ENCODE data around the gene RPS13.
"Not testable (repeated sequence)": the region's sequence is repeated elsewhere in the genome, so short reads cannot be mapped to it uniquely, and the experiment has no call there.

RPS13 gene

GRCh38 chr11:17098658-17099057, 21.2 kb upstream of the RPS13 start:
- no peak for DNase-seq (ENCODE audit: low read depth)
- no peak for TF ChIP-seq CTCF (conservative IDR thresholded peaks at IDR 0.05; ENCODE audit: low read length)
- no peak overlapping the region for H3K4me3 ChIP-seq (ENCODE audit: low read length)

GRCh38 chr11:17098038-17098437, 20.6 kb upstream of the RPS13 start:
- no peak for TF ChIP-seq CTCF (conservative IDR thresholded peaks at IDR 0.05; ENCODE audit: low read length)
- H3K4me3 ChIP-seq (ENCODE audit: low read length) = no peak overlapping the region
- DNase-seq (ENCODE audit: low read depth) = no peak

GRCh38 chr11:17085976-17086375, 8.5 kb upstream of the RPS13 start:
- DNase-seq (ENCODE audit: low read depth); H3K4me3 ChIP-seq (ENCODE audit: low read length): not testable (repeated sequence)

GRCh38 chr11:17077240-17077519, 287 bp downstream of the RPS13 start:
- DNase-seq (ENCODE audit: low read depth) = no peak
- peak overlapping the region; percentile 98 for H3K4me3 ChIP-seq (ENCODE audit: low read length)
- no peak for TF ChIP-seq CTCF (conservative IDR thresholded peaks at IDR 0.05; ENCODE audit: low read length)

- TF ChIP-seq CTCF (conservative IDR thresholded peaks at IDR 0.05; ENCODE audit: low read length) = no peak
- H3K4me3 ChIP-seq (ENCODE audit: low read length) = peak overlapping the region; percentile 98
- DNase-seq (ENCODE audit: low read depth) = peak; percentile 10
Measured at GRCh38 chr11:17076517-17077239, 789 bp downstream of the RPS13 start.

- no peak for TF ChIP-seq CTCF (conservative IDR thresholded peaks at IDR 0.05; ENCODE audit: low read length)
- peak overlapping the region; percentile 17 for H3K4me3 ChIP-seq (ENCODE audit: low read length)
- DNase-seq (ENCODE audit: low read depth) = no peak
Measured at GRCh38 chr11:17075506-17075905, 2.0 kb downstream of the RPS13 start.

DNA sequence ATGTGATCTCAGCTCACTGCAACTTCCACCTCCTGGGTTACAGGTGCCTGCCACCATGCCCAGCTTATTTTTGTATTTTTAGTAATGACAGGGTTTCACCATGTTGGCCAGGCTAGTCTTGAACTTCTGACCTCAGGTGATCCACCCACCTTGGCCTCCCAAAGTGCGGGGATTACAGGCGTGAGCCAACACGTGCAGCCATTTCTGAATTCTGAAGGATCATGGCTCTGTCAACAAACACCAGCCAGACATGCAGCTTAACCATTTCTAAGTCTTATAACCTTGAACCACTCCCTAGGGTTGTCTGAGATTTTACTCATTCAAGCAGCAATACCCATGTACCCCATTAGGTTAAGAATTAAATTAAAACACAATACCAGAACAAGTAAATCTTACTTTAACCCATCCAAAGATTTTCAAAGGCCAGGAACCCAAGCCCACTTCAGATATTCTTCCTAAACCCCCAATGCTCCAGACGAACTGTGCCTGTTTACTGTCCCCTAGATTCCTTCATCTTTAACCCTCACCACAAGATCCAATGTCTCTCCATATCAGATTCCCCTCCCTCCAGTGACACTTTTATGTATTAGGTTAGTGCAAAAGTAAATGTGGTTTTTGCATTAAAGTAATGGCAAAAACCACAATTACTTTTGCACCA, 4.0 kb downstream of the RPS13 start:
- no peak for DNase-seq (ENCODE audit: low read depth)
- TF ChIP-seq CTCF (conservative IDR thresholded peaks at IDR 0.05; ENCODE audit: low read length) = no peak
- H3K4me3 ChIP-seq (ENCODE audit: low read length) = no peak overlapping the region
